ENCODE measurements around the gene PRICKLE2.

Gene PRICKLE2

GRCh38 chr3:64046592-64046991 is 178.7 kb downstream of the PRICKLE2 start:
- Mint-ChIP-seq H3K4me3 (no peak overlapping the region), H3K4me1 (peaks cover 11% of the 10 kb centered on the region), H3K9me3 (no peaks in the 10 kb centered on the region), H3K27ac (no peak overlapping the region), H3K27me3 (peaks cover 51% of the 10 kb centered on the region)
- ATAC-seq = no peak
- no peak for DNase-seq

GRCh38 chr3:64042952-64043351 is 182.3 kb downstream of the PRICKLE2 start:
- ATAC-seq (no peak), DNase-seq (no peak)
- Mint-ChIP-seq H3K27me3 (peaks cover 41% of the 10 kb centered on the region), H3K27ac (no peak overlapping the region), H3K4me1 (no peaks in the 10 kb centered on the region), H3K9me3 (no peaks in the 10 kb centered on the region), H3K4me3 (no peak overlapping the region)

Data from stimulated activated naive CD8-positive, alpha-beta T cell treated with anti-CD3 and anti-CD28 coated beads, Interleukin-15, amount 100 ng/mL, for 72 hours (primary cell).